Breast epithelium (tissue), 4 donors: ENCODE measurements around the gene C1R. TPM values are rescaled to one million over a fixed set of nuclear protein-coding genes. Genes with fewer than 3 reads are reported as not detected.

Source experiments
- DNase-seq, 2 donors: peaks; one replicate each; pipeline ENCODE4 v3.0.0-alpha.2; 2019; ENCODE audit warnings: low spot score in 2 of 2
- H3K27ac ChIP-seq, 2 donors: fragments of 200-600 bp; sonication (generic) in 1 of 2; one replicate each; pipeline ENCODE4 v1.5.1; 2016 to 2019; ENCODE audit warnings: mild to moderate bottlenecking in 1 of 2
- H3K27me3 ChIP-seq, 2 donors: fragments of 200-600 bp; sonication (generic) in 1 of 2; one replicate each; pipeline versions ENCODE4 v1.5.1 to v1.6.0; 2017 to 2019; ENCODE audit warnings: control low read depth in 1 of 2, mild to moderate bottlenecking in 1 of 2
- H3K36me3 ChIP-seq: fragments of 200-600 bp; one replicate; pipeline ENCODE4 v1.5.1; 2019
- H3K4me1 ChIP-seq, 2 donors: fragments of 200-600 bp; sonication (generic); one replicate each; pipeline ENCODE4 v1.5.1; 2016 to 2019; ENCODE audit warnings: control low read depth in 1 of 2
- H3K4me3 ChIP-seq, 3 donors: fragments of 200-600 bp; sonication (generic); 1 replicate in 2 of 3; 2 replicates in 1 of 3; pipeline ENCODE4 v1.5.1; 2016 to 2019; ENCODE audit warnings: mild to moderate bottlenecking in 3 of 3, moderate library complexity in 2 of 3
- H3K9me3 ChIP-seq, 2 donors: fragments of 200-600 bp; sonication (generic) in 1 of 2; one replicate each; pipeline ENCODE4 v1.5.1; 2016 to 2019; ENCODE audit warnings: control low read depth in 1 of 2
- CTCF ChIP-seq, 3 donors: fragments of 450-650 bp; IDR thresholded peaks; one replicate each; pipeline ENCODE4 v1.5.1; 2016 to 2017; ENCODE audit warnings: antibody characterized with exemption in 3 of 3, mild to moderate bottlenecking in 3 of 3, moderate library complexity in 3 of 3
- POLR2A ChIP-seq: fragments of 450-650 bp; IDR thresholded peaks from one replicate; pipeline ENCODE4 v1.6.1; 2016; ENCODE audit warnings: antibody characterized with exemption, mild to moderate bottlenecking, moderate library complexity
- POLR2AphosphoS5 ChIP-seq, 3 donors: sonication (generic); formaldehyde crosslinking; IDR thresholded peaks; one replicate each; pipeline ENCODE4 v1.6.1; 2017; ENCODE audit warnings: antibody characterized with exemption in 3 of 3
- intact Hi-C: fragments of 100-400 bp; cut with DNase I; formaldehyde crosslinking; loops from one replicate; pipeline ENCODE4 v1.15.1; 2023; ENCODE audit warnings: low total_unique reads
- total RNA-seq, 3 donors: library from RNA; depleted of rRNA; stranded (reverse); fragments of >200 nt; gene quantifications; one replicate each; pipeline ENCODE4 v1.1.0, GENCODE V29; 2016

C1R gene
- total RNA-seq, 3 donors from 2014 or later = 302 to 773 (median 582) TPM

- Histone ChIP-seq H3K4me3 (peak within 1 kb of the TSS; percentile 48 to 90 (median 76)), H3K27ac (peak within 1 kb of the TSS; percentile 85 to 93), H3K4me1 (no peaks in the 10 kb centered on the region), H3K36me3 (no peaks in the 10 kb centered on the region), H3K9me3 (no peaks in the 10 kb centered on the region), H3K27me3 (no peaks in the 10 kb centered on the region)
- intact Hi-C loops = no loop called here
- TF ChIP-seq POLR2AphosphoS5 (IDR thresholded peaks at IDR 0.05) = peak in 1 of 3 donors; percentile 46
- no peak for TF ChIP-seq CTCF (IDR thresholded peaks at IDR 0.05)
- TF ChIP-seq POLR2A = no peak
- peak; percentile 82 for DNase-seq
Measured at GRCh38 chr12:7129872-7130691, 37.8 kb upstream of the C1R start, which contains the start of gene CLSTN3. TSS of gene CLSTN3 (plus strand) at chr12:7130371. CDS start at chr12:7130649, 278 bp downstream.

DNA sequence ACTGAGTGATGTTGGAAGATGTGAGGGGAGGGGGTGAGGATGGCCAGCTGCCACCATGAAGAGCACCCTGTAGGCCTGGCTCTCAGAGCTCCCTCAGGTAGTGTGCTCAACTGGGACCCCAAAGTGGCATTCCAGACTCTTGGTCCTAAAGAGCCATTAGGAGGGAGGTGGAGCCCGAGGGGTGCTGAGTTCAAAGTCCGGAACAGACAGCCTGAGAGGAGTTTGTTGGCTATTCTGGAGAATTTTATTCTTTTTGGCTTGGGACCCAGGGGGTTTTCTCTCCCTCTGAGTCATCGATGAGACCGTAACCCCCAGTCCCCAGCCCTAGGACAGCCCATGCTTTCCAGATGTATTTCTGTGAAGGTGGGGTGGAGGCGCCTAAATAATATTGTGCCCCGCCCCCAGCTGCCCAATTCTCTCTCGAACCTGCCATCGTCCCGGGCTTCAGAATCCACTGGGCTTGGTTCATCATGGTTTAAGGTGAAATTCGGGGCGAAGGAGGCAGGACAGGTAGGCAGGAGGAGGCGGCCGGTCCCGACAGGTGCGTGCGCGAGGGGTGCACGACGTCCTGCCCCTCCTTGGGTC lies 37.1 kb upstream of the C1R start:
- peak overlapping the region; percentile 85 to 93 for H3K27ac ChIP-seq
- H3K9me3 ChIP-seq = no peaks in the 10 kb centered on the region
- H3K27me3 ChIP-seq = no peaks in the 10 kb centered on the region
- no peaks in the 10 kb centered on the region for H3K36me3 ChIP-seq
- no peak for DNase-seq
- H3K4me1 ChIP-seq = no peaks in the 10 kb centered on the region
- H3K4me3 ChIP-seq = peak overlapping the region; percentile 48 to 90 (median 76)
- no peak for TF ChIP-seq POLR2AphosphoS5 (IDR thresholded peaks at IDR 0.05)
- no peak for TF ChIP-seq POLR2A
- no peak for TF ChIP-seq CTCF (IDR thresholded peaks at IDR 0.05)
- intact Hi-C loops = no loop called here

GRCh38 chr12:7128681-7129286 lies 36.5 kb upstream of the C1R start, which contains the start of gene RBP5:
TSS of gene RBP5 (minus strand) at chr12:7128889. CDS start at chr12:7128775, 114 bp downstream.
- Histone ChIP-seq H3K4me1 (no peaks in the 10 kb centered on the region), H3K4me3 (peak within 1 kb of the TSS; percentile 48 to 90 (median 76)), H3K36me3 (no peaks in the 10 kb centered on the region), H3K9me3 (no peaks in the 10 kb centered on the region), H3K27me3 (no peaks in the 10 kb centered on the region), H3K27ac (peak within 1 kb of the TSS; percentile 85 to 93)
- DNase-seq = no peak
- intact Hi-C loops = no loop called here
- TF ChIP-seq POLR2A (no peak), POLR2AphosphoS5 (IDR thresholded peaks at IDR 0.05) (no peak), CTCF (IDR thresholded peaks at IDR 0.05) (no peak)

- intact Hi-C loops = no loop called here
- no peaks in the 10 kb centered on the region for H3K27me3 ChIP-seq
- peak overlapping the region in 2 of 3 donors; percentile 25 to 90 for H3K4me3 ChIP-seq
- DNase-seq = no peak
- H3K9me3 ChIP-seq = no peaks in the 10 kb centered on the region
- peak overlapping the region; percentile 13 to 93 for H3K27ac ChIP-seq
- TF ChIP-seq CTCF (IDR thresholded peaks at IDR 0.05) (no peak), POLR2AphosphoS5 (IDR thresholded peaks at IDR 0.05) (no peak)
- H3K4me1 ChIP-seq = no peaks in the 10 kb centered on the region
- H3K36me3 ChIP-seq = no peaks in the 10 kb centered on the region
Measured at GRCh38 chr12:7127916-7128626, 35.8 kb upstream of the C1R start.
